MM.1S (cell line): ENCODE data around the gene DGKI.

ENCODE experiments used
- DNase-seq: peaks from one replicate; pipeline ENCODE4 v3.0.0-alpha.2; 2015
- H2AFZ ChIP-seq: fragments of 300-600 bp; sonication (generic); 2 replicates; pipeline ENCODE4 v1.6.0; 2016; ENCODE audit warnings: antibody characterized with exemption, low read length
- H3F3A ChIP-seq: fragments of 300-600 bp; sonication (generic); 2 replicates; pipeline ENCODE4 v1.6.1; 2016; ENCODE audit warnings: mild to moderate bottlenecking, antibody characterized with exemption, low read length, moderate library complexity, mixed read lengths; ENCODE audit not compliant: insufficient read depth
- H3K27ac ChIP-seq: fragments of 300-600 bp; sonication (generic); 2 replicates; pipeline ENCODE4 v1.5.1; 2016; ENCODE audit warnings: mild to moderate bottlenecking, low read length
- H3K27me3 ChIP-seq: fragments of 300-600 bp; sonication (generic); replicated peaks from 2 replicates; pipeline ENCODE4 v1.6.0; 2016; ENCODE audit warnings: low read length; ENCODE audit not compliant: insufficient read depth
- H3K36me3 ChIP-seq: fragments of 300-600 bp; sonication (generic); replicated peaks from 2 replicates; pipeline ENCODE4 v1.6.1; 2016; ENCODE audit warnings: mild to moderate bottlenecking, low read length, mixed read lengths; ENCODE audit not compliant: insufficient read depth
- H3K4me1 ChIP-seq: fragments of 300-600 bp; sonication (generic); 2 replicates; pipeline ENCODE4 v1.6.1; 2016; ENCODE audit warnings: low read length, mixed read lengths
- H3K4me2 ChIP-seq: fragments of 300-600 bp; sonication (generic); 2 replicates; pipeline ENCODE4 v1.6.0; 2016; ENCODE audit warnings: low read depth, low read length
- H3K4me3 ChIP-seq: fragments of 300-600 bp; sonication (generic); 2 replicates; pipeline ENCODE4 v1.5.1; 2016; ENCODE audit warnings: low read length, mixed read lengths
- H3K79me2 ChIP-seq: fragments of 300-600 bp; sonication (generic); 2 replicates; pipeline ENCODE4 v1.6.1; 2016; ENCODE audit warnings: mixed run types, low read length, mixed read lengths
- H3K9ac ChIP-seq: fragments of 300-600 bp; sonication (generic); 2 replicates; pipeline ENCODE4 v1.6.1; 2016; ENCODE audit warnings: low read length, mixed read lengths
- H3K9me2 ChIP-seq: fragments of 300-600 bp; sonication (generic); replicated peaks from 2 replicates; pipeline ENCODE4 v1.6.1; 2016; ENCODE audit warnings: mild to moderate bottlenecking, low read length, mixed read lengths; ENCODE audit not compliant: insufficient read depth
- H3K9me3 ChIP-seq: fragments of 300-600 bp; sonication (generic); replicated peaks from 2 replicates; pipeline ENCODE4 v1.6.1; 2016; ENCODE audit warnings: mild to moderate bottlenecking, low read length, mixed read lengths; ENCODE audit not compliant: insufficient read depth
- H4K20me1 ChIP-seq: fragments of 300-600 bp; sonication (generic); 2 replicates; pipeline ENCODE4 v1.6.1; 2016; ENCODE audit warnings: mild to moderate bottlenecking, low read length, moderate library complexity, mixed read lengths; ENCODE audit not compliant: insufficient read depth
- EZH2 ChIP-seq: fragments of 300-600 bp; sonication (generic); optimal IDR thresholded peaks from 2 replicates; pipeline ENCODE3; 2017; ENCODE audit warnings: low read depth, mild to moderate bottlenecking, antibody characterized with exemption, low read length, mixed read lengths
- EZH2phosphoT487 ChIP-seq: fragments of 300-600 bp; sonication (generic); IDR thresholded peaks from 2 replicates; pipeline ENCODE4 v1.6.1; 2018; ENCODE audit warnings: antibody characterized with exemption, low read length
- TF ChIP-seq, protein P1 (sequence below): fragments of 300-600 bp; sonication (generic); IDR thresholded peaks from 2 replicates; pipeline ENCODE4 v1.5.1; 2016; ENCODE audit warnings: antibody characterized with exemption, low read length, mixed read lengths

Gene DGKI

DNA sequence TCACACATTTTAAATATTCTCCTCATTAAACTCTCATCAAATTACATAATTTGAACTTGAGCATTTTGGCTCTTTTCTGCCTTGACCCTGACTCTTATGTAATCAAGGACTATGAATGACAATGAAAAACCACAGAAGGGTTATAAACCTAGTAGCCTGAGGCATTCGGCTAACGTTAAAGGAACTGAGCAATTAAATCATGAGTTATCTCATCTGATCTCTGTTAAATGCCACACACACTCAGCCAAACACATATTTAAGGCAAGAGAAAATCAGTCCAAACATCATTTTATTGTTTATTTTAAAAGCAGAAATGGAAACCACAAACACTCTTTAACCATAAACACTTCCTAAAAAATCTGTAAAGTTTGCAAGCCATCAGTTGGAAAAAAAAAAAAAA is 204.3 kb downstream of the DGKI start:
- no peaks in the 10 kb centered on the region for H3K36me3 ChIP-seq
- no peak overlapping the region for H3K9ac ChIP-seq
- no peak for DNase-seq
- H3K9me2 ChIP-seq, result no peaks in the 10 kb centered on the region
- H3K4me3 ChIP-seq, result no peak overlapping the region
- H2AFZ ChIP-seq, result no peak overlapping the region
- no peak overlapping the region for H3K4me2 ChIP-seq
- H3K27me3 ChIP-seq, result no peaks in the 10 kb centered on the region
- no peaks in the 10 kb centered on the region for H4K20me1 ChIP-seq
- no peak overlapping the region for H3K27ac ChIP-seq
- H3K79me2 ChIP-seq, result no peaks in the 10 kb centered on the region
- H3F3A ChIP-seq, result no peaks in the 10 kb centered on the region
- no peaks in the 10 kb centered on the region for H3K9me3 ChIP-seq
- no peak for TF ChIP-seq EZH2phosphoT487
- no peak for TF ChIP-seq EZH2
- TF ChIP-seq, protein P1, sequence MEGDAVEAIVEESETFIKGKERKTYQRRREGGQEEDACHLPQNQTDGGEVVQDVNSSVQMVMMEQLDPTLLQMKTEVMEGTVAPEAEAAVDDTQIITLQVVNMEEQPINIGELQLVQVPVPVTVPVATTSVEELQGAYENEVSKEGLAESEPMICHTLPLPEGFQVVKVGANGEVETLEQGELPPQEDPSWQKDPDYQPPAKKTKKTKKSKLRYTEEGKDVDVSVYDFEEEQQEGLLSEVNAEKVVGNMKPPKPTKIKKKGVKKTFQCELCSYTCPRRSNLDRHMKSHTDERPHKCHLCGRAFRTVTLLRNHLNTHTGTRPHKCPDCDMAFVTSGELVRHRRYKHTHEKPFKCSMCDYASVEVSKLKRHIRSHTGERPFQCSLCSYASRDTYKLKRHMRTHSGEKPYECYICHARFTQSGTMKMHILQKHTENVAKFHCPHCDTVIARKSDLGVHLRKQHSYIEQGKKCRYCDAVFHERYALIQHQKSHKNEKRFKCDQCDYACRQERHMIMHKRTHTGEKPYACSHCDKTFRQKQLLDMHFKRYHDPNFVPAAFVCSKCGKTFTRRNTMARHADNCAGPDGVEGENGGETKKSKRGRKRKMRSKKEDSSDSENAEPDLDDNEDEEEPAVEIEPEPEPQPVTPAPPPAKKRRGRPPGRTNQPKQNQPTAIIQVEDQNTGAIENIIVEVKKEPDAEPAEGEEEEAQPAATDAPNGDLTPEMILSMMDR, result no peak
- H3K4me1 ChIP-seq, result no peaks in the 10 kb centered on the region

DNA sequence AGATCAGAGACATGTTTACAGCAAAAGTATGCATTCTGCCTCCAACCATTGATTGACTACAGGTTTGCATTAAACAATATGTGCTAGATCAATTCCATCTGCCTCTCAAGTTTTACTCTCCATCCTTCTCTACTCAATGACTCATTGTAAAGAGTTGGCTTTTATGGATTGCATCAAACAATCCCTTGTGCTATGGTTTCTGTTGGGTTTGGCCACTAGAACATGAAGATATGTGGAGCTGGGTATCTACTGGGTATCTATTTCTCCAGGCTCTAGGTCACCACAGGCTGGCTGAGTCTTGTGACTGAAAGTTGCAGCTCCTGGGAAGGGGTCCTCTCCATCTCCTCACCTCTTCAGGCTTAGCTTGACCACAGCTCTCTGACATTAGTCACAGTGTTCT is 204.7 kb downstream of the DGKI start:
- no peaks in the 10 kb centered on the region for H3K36me3 ChIP-seq
- no peaks in the 10 kb centered on the region for H3K9me3 ChIP-seq
- TF ChIP-seq EZH2, result no peak
- TF ChIP-seq EZH2phosphoT487, result no peak
- no peak overlapping the region for H2AFZ ChIP-seq
- H3F3A ChIP-seq, result no peaks in the 10 kb centered on the region
- no peaks in the 10 kb centered on the region for H4K20me1 ChIP-seq
- no peak overlapping the region for H3K27ac ChIP-seq
- H3K9me2 ChIP-seq, result no peaks in the 10 kb centered on the region
- H3K27me3 ChIP-seq, result no peaks in the 10 kb centered on the region
- no peaks in the 10 kb centered on the region for H3K79me2 ChIP-seq
- no peak overlapping the region for H3K9ac ChIP-seq
- no peak for DNase-seq
- H3K4me3 ChIP-seq, result no peak overlapping the region
- no peaks in the 10 kb centered on the region for H3K4me1 ChIP-seq
- H3K4me2 ChIP-seq, result no peak overlapping the region

DNA sequence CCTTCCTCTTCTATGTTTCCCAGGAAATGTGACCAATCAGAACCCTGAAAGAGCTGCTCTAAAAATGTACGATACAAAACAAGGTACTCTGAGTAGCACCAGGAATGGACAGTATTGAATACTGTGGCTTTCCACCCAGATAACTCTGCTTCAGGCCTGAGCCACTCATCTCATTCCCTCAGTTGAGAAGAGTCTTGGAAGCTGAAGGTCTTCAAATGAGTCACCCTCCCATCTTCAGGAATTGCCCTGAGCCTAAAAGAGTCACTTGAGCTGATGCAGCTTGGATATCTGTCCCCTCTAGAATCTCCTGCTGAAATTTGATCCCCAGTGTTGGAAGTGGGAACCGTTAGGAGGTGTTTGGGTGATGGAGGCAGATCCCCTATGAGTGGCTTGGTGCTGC is 210.4 kb downstream of the DGKI start:
- Histone ChIP-seq H3K9me3 (no peaks in the 10 kb centered on the region), H3K27ac (no peak overlapping the region), H3F3A (no peaks in the 10 kb centered on the region), H3K4me1 (no peaks in the 10 kb centered on the region), H3K27me3 (no peaks in the 10 kb centered on the region), H3K4me2 (no peak overlapping the region), H3K9me2 (no peaks in the 10 kb centered on the region), H3K36me3 (no peaks in the 10 kb centered on the region), H4K20me1 (no peaks in the 10 kb centered on the region), H2AFZ (no peak overlapping the region), H3K79me2 (no peaks in the 10 kb centered on the region), H3K9ac (no peak overlapping the region), H3K4me3 (no peak overlapping the region)
- TF ChIP-seq EZH2 (no peak), EZH2phosphoT487 (no peak)
- TF ChIP-seq, protein P1, result no peak
- DNase-seq, result no peak

DNA sequence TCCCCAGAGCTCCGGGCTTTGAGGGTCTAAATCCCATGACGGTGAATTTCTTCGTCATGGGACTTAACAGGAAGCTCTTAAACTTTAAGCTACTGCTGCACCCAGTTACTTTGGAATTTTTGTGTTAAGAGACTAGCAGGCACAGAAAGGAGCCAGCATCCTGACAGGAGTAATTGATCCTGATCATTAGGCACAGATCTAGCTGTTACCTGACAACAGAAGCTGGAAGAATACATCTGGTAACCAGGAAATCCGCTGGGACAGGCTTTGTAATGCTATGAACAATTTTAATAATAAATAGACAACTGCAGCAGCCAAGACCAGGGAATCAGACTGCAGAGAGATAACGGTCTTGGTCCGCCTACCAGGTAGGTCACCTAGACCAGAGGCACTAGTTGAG is 210.9 kb downstream of the DGKI start:
- Histone ChIP-seq H3K27ac (no peak overlapping the region), H3K4me2 (no peak overlapping the region), H3K36me3 (no peaks in the 10 kb centered on the region), H3K9ac (no peak overlapping the region), H3K9me2 (no peaks in the 10 kb centered on the region), H3K4me3 (no peak overlapping the region), H3K4me1 (no peaks in the 10 kb centered on the region), H3K79me2 (no peaks in the 10 kb centered on the region), H3K9me3 (no peaks in the 10 kb centered on the region), H3F3A (no peaks in the 10 kb centered on the region), H3K27me3 (no peaks in the 10 kb centered on the region), H2AFZ (no peak overlapping the region), H4K20me1 (no peaks in the 10 kb centered on the region)
- TF ChIP-seq, protein P1, result no peak
- no peak for TF ChIP-seq EZH2phosphoT487
- DNase-seq, result no peak
